Measurements from ENCODE around the gene CAMKMT.

Gene CAMKMT

DNA sequence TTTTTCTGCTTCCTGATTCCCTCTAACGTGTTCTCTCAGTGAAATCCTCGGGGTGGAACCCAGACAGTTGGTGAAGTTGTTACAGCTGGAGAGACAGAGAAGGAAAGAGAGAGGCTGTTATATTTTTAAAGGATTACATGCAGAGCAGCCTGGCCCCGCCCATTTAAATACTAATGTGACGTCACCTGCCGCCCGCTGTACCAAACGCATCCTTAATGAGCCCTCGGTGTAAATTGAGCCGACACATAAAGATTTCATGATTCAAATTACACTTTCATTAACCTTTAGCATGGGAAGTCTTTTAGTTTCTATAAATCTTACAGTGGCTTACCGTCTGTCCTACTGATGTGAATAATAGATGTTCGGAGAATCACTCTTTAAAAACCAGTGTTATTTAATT, 415.8 kb downstream of the CAMKMT start:
- Histone ChIP-seq H3K9me3 (ENCODE audit: control insufficient read depth, low read length) (no peaks in the 10 kb centered on the region), H3K4me1 (ENCODE audit: control insufficient read depth, insufficient read depth, low read length, poor library complexity, severe bottlenecking) (no peaks in the 10 kb centered on the region), H3K27me3 (replicated peaks; ENCODE audit: control insufficient read depth, insufficient read depth, low read length, poor library complexity, severe bottlenecking) (no peaks in the 10 kb centered on the region), H3K27ac (ENCODE audit: insufficient read depth, low read length, poor library complexity, severe bottlenecking) (no peak overlapping the region), H3K4me3 (ENCODE audit: insufficient read depth, low read depth, low read length, poor library complexity, severe bottlenecking) (no peak overlapping the region), H3K36me3 (ENCODE audit: control insufficient read depth, insufficient read depth, low read length) (no peaks in the 10 kb centered on the region)
- DNase-seq, result no peak

DNA sequence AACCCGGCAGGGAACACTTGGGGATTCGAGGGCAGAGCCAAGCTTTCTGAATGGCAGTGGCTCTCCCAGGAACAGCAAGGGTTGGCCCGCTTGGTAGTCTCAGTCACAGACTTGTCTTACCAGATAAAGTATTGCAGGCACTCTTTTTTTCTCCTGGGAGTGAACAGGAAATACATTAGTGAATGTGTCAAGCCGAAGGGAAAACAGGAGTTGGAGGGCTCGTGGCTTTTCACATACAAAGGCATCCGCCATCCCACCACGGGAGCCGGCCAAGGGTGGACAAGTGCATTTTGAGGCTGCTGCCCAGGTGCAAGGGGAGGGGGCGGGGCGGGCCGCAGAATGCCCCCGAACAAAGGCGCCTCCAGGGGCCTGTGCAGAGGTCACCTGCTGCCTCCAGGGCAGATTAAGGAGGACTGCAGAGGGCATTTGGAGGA, 416.5 kb downstream of the CAMKMT start:
- Histone ChIP-seq H3K4me3 (ENCODE audit: insufficient read depth, low read depth, low read length, poor library complexity, severe bottlenecking) (no peak overlapping the region), H3K36me3 (ENCODE audit: control insufficient read depth, insufficient read depth, low read length) (no peaks in the 10 kb centered on the region), H3K4me1 (ENCODE audit: control insufficient read depth, insufficient read depth, low read length, poor library complexity, severe bottlenecking) (no peaks in the 10 kb centered on the region), H3K27ac (ENCODE audit: insufficient read depth, low read length, poor library complexity, severe bottlenecking) (no peak overlapping the region), H3K9me3 (ENCODE audit: control insufficient read depth, low read length) (no peaks in the 10 kb centered on the region), H3K27me3 (replicated peaks; ENCODE audit: control insufficient read depth, insufficient read depth, low read length, poor library complexity, severe bottlenecking) (no peaks in the 10 kb centered on the region)
- DNase-seq, result no peak

DNA sequence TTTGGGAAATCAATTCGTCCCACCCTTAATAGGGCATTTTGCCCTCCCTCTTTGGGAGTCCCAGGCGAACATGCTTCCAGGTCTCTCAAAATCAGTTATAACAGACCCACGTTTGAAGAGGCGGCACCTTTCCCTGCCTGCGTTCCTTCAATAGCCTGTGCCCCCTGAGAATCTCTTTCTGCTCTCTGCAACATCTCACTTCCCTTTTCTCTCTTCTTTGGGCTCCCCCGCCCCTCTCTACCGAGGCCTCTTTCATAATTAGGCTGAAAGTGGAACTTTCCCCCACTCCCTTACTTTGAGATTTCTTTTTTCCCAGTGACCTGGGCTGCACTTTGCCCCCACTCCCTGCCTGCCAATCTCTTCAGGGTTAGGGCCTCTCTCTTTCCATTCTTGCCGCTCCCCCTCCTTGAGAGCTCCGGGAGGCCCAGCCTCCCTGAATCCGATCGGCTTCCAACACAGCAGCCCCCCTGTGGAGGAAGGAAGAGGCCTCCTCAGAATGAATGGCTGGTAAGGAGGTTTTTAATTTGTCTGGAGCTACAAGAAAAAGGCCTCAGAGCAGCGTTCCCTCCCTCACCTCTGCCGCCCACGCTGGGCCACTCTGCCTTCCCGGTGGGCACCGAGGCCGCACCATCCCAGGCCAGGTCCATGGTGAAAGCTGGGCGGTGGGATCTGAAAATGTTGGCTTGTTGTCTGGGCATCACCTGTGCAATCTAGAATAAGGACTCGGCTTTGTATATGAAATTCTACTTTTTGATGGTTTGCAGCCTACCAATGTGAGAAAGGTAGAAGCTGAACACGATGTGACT, 417.1 kb downstream of the CAMKMT start:
- no peaks in the 10 kb centered on the region for H3K9me3 ChIP-seq (ENCODE audit: control insufficient read depth, low read length)
- no peak for DNase-seq
- H3K4me1 ChIP-seq (ENCODE audit: control insufficient read depth, insufficient read depth, low read length, poor library complexity, severe bottlenecking), result no peaks in the 10 kb centered on the region
- H3K27me3 ChIP-seq (replicated peaks; ENCODE audit: control insufficient read depth, insufficient read depth, low read length, poor library complexity, severe bottlenecking), result no peaks in the 10 kb centered on the region
- no peaks in the 10 kb centered on the region for H3K36me3 ChIP-seq (ENCODE audit: control insufficient read depth, insufficient read depth, low read length)
- H3K4me3 ChIP-seq (ENCODE audit: insufficient read depth, low read depth, low read length, poor library complexity, severe bottlenecking), result no peak overlapping the region
- H3K27ac ChIP-seq (ENCODE audit: insufficient read depth, low read length, poor library complexity, severe bottlenecking), result no peak overlapping the region

DNA sequence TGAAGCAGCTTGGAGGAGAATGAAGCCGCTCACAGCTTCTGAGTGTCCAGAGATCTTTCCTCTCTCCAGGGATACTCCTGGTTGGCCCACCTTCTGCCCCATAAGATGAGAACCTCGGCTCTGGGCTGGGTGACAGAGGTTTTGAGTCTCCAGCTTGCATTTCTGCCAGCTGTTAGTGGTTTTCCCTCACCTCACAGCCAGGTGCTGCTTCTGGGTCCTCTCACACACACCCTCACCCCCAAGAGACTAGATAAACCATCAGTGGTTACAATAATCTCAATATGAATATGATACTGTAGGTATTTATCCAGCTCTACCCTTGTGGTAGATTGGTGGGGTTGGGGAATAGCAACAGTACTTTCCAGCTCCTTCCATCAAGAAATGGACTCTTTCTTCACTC, 418.0 kb downstream of the CAMKMT start:
- no peaks in the 10 kb centered on the region for H3K27me3 ChIP-seq (replicated peaks; ENCODE audit: control insufficient read depth, insufficient read depth, low read length, poor library complexity, severe bottlenecking)
- H3K9me3 ChIP-seq (ENCODE audit: control insufficient read depth, low read length), result no peaks in the 10 kb centered on the region
- H3K36me3 ChIP-seq (ENCODE audit: control insufficient read depth, insufficient read depth, low read length), result no peaks in the 10 kb centered on the region
- no peak overlapping the region for H3K4me3 ChIP-seq (ENCODE audit: insufficient read depth, low read depth, low read length, poor library complexity, severe bottlenecking)
- DNase-seq, result no peak
- H3K4me1 ChIP-seq (ENCODE audit: control insufficient read depth, insufficient read depth, low read length, poor library complexity, severe bottlenecking), result no peaks in the 10 kb centered on the region
- no peak overlapping the region for H3K27ac ChIP-seq (ENCODE audit: insufficient read depth, low read length, poor library complexity, severe bottlenecking)

DNA sequence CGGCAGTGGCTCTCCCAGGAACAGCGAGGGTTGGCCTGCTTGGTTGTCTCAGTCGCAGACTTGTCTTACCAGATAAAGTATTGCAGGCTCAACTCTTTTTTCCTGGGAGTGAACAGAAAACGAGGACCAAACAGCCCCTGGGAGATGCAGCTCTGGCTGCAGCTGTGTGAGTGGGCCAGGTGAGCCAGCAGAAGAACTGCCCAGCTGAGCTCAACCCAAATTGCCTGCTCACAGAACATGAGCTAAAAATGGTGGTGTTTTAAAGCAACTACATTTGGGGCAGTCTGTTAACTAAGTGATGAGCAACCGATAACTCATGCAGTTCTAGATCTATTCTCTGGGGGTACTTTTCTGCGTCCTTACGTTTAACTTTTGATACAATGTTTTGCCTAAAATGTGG, 418.7 kb downstream of the CAMKMT start:
- Histone ChIP-seq H3K4me3 (ENCODE audit: insufficient read depth, low read depth, low read length, poor library complexity, severe bottlenecking) (no peak overlapping the region), H3K4me1 (ENCODE audit: control insufficient read depth, insufficient read depth, low read length, poor library complexity, severe bottlenecking) (no peaks in the 10 kb centered on the region), H3K27ac (ENCODE audit: insufficient read depth, low read length, poor library complexity, severe bottlenecking) (no peak overlapping the region), H3K27me3 (replicated peaks; ENCODE audit: control insufficient read depth, insufficient read depth, low read length, poor library complexity, severe bottlenecking) (no peaks in the 10 kb centered on the region), H3K9me3 (ENCODE audit: control insufficient read depth, low read length) (no peaks in the 10 kb centered on the region), H3K36me3 (ENCODE audit: control insufficient read depth, insufficient read depth, low read length) (no peaks in the 10 kb centered on the region)
- no peak for DNase-seq

DNA sequence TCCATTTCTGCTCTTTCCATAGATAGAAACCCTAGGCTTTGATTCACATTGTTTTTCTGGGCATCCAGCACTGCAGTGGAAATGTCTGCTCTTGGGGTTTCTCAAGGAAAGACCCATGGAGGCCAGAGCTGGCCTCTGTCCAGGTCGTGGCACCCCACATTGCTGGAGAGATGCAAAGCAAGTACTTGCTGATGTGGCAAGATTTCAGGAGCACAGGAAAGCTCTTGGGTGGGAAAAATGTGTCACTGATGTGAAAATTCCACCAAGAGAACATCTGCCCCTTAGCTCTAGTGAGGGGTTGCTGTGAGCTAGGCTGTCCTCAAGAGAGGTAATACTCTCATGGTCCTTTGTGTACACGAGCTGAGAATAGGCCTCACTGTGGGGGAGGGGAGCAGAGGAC, 423.7 kb downstream of the CAMKMT start:
- H3K4me1 ChIP-seq (ENCODE audit: control insufficient read depth, insufficient read depth, low read length, poor library complexity, severe bottlenecking), result no peaks in the 10 kb centered on the region
- no peak overlapping the region for H3K27ac ChIP-seq (ENCODE audit: insufficient read depth, low read length, poor library complexity, severe bottlenecking)
- no peaks in the 10 kb centered on the region for H3K27me3 ChIP-seq (replicated peaks; ENCODE audit: control insufficient read depth, insufficient read depth, low read length, poor library complexity, severe bottlenecking)
- H3K9me3 ChIP-seq (ENCODE audit: control insufficient read depth, low read length), result no peaks in the 10 kb centered on the region
- H3K36me3 ChIP-seq (ENCODE audit: control insufficient read depth, insufficient read depth, low read length), result no peaks in the 10 kb centered on the region
- DNase-seq, result no peak
- H3K4me3 ChIP-seq (ENCODE audit: insufficient read depth, low read depth, low read length, poor library complexity, severe bottlenecking), result no peak overlapping the region

DNA sequence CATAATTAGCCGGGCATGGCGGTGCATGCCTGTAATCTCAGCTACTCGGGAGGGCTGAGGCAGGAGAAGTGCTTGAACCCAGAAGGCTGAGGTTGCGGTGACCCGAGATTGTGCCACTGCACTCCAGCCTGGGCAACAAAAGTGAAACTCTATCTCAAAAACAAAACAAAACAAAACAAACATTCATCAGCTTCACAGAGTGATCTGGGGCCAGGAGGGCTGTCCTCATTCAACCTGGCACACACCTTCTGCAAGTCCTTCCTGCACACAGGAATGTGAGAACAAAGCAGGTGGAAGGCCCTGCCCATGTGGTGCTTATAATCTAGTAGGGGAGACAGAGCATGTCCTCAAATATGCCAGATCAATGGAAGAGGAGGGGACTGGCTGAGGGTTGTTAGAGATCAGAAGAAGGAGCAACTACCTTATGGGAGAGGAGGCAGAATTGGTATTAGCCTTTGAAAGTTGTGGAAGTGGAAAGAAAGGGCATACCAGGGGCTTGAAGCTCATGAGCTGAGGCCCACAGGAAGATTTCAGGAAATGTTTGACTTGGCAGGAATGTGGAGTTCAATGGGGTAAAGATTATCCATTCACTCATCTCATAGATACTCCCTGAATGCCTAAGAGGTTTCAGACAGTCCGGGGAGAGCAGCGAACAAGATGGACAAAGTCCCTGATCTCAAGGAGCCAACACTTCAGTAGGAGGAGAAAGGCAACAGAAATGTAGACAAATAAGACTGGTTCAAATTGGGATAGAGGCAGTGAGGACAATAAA, 424.5 kb downstream of the CAMKMT start:
- Histone ChIP-seq H3K4me3 (ENCODE audit: insufficient read depth, low read depth, low read length, poor library complexity, severe bottlenecking) (no peak overlapping the region), H3K27me3 (replicated peaks; ENCODE audit: control insufficient read depth, insufficient read depth, low read length, poor library complexity, severe bottlenecking) (no peaks in the 10 kb centered on the region), H3K4me1 (ENCODE audit: control insufficient read depth, insufficient read depth, low read length, poor library complexity, severe bottlenecking) (no peaks in the 10 kb centered on the region), H3K9me3 (ENCODE audit: control insufficient read depth, low read length) (no peaks in the 10 kb centered on the region), H3K36me3 (ENCODE audit: control insufficient read depth, insufficient read depth, low read length) (no peaks in the 10 kb centered on the region), H3K27ac (ENCODE audit: insufficient read depth, low read length, poor library complexity, severe bottlenecking) (no peak overlapping the region)
- no peak for DNase-seq

DNA sequence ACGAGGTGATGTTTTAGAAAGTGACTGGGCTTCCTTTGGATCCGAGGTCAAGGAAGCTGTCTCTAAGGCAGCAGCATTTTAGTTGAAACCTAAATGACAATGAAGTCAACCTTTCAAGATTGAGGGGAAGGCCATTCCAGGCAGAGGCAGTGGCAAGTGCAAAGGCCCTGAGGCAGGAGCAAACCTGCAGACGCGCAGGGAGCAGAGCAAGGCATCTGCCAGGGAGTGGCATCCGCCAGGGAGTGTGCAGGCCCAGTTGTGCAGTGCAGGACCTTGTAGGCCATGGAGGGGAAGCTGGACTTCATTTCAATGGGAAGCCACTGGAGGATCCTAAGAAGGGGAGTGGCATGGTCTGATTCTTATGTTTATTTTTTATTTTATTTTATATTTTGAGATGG, 425.1 kb downstream of the CAMKMT start:
- no peak for DNase-seq
- no peaks in the 10 kb centered on the region for H3K4me1 ChIP-seq (ENCODE audit: control insufficient read depth, insufficient read depth, low read length, poor library complexity, severe bottlenecking)
- H3K36me3 ChIP-seq (ENCODE audit: control insufficient read depth, insufficient read depth, low read length), result no peaks in the 10 kb centered on the region
- no peaks in the 10 kb centered on the region for H3K9me3 ChIP-seq (ENCODE audit: control insufficient read depth, low read length)
- H3K4me3 ChIP-seq (ENCODE audit: insufficient read depth, low read depth, low read length, poor library complexity, severe bottlenecking), result no peak overlapping the region
- no peaks in the 10 kb centered on the region for H3K27me3 ChIP-seq (replicated peaks; ENCODE audit: control insufficient read depth, insufficient read depth, low read length, poor library complexity, severe bottlenecking)
- no peak overlapping the region for H3K27ac ChIP-seq (ENCODE audit: insufficient read depth, low read length, poor library complexity, severe bottlenecking)

DNA sequence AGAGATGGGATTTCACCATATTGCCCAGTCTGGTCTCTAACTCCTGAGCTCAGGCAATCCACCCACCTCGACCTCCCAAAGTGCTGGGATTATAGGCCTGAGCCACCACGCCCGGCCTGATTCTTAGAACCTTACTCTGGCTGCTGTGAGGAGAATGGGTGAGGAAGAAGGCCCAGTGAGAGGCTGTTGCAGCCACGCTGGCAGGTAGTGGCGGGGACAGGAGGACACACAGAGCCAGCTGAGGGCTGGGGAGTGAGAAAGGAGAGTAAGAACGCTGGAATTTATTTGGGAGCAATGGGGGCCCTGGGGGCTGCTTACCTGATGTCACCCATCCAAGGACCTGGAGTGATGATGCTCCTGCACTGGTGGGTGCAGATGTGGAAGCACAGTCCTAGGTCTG, 425.9 kb downstream of the CAMKMT start:
- no peak overlapping the region for H3K4me3 ChIP-seq (ENCODE audit: insufficient read depth, low read depth, low read length, poor library complexity, severe bottlenecking)
- H3K27me3 ChIP-seq (replicated peaks; ENCODE audit: control insufficient read depth, insufficient read depth, low read length, poor library complexity, severe bottlenecking), result no peaks in the 10 kb centered on the region
- DNase-seq, result no peak
- no peaks in the 10 kb centered on the region for H3K9me3 ChIP-seq (ENCODE audit: control insufficient read depth, low read length)
- no peaks in the 10 kb centered on the region for H3K36me3 ChIP-seq (ENCODE audit: control insufficient read depth, insufficient read depth, low read length)
- no peaks in the 10 kb centered on the region for H3K4me1 ChIP-seq (ENCODE audit: control insufficient read depth, insufficient read depth, low read length, poor library complexity, severe bottlenecking)
- no peak overlapping the region for H3K27ac ChIP-seq (ENCODE audit: insufficient read depth, low read length, poor library complexity, severe bottlenecking)

DNA sequence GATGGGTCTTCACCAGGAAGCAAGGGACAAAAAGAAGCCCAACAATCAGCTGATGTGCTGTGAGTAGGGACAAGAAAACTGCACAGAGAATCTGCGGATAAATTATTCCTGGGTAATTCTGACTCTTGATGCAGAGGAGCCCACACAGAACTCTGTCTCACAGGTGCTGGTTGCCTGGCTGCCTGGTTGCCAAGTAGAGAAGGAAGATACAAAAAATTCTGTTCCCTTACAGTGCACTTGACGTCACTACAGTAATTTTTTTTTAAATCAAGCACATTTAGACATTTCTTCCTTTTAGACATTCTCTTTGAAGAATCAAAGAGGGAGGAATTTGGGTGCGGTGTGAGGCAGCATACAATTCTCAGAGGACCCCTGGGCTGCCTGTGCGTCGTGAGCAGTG, 427.7 kb downstream of the CAMKMT start:
- Histone ChIP-seq H3K36me3 (ENCODE audit: control insufficient read depth, insufficient read depth, low read length) (no peaks in the 10 kb centered on the region), H3K27me3 (replicated peaks; ENCODE audit: control insufficient read depth, insufficient read depth, low read length, poor library complexity, severe bottlenecking) (no peaks in the 10 kb centered on the region), H3K4me3 (ENCODE audit: insufficient read depth, low read depth, low read length, poor library complexity, severe bottlenecking) (no peak overlapping the region), H3K4me1 (ENCODE audit: control insufficient read depth, insufficient read depth, low read length, poor library complexity, severe bottlenecking) (no peaks in the 10 kb centered on the region), H3K27ac (ENCODE audit: insufficient read depth, low read length, poor library complexity, severe bottlenecking) (no peak overlapping the region), H3K9me3 (ENCODE audit: control insufficient read depth, low read length) (no peaks in the 10 kb centered on the region)
- no peak for DNase-seq
